Spleen (tissue), 11 donors: Measurements from ENCODE around the gene ATP2B2. TPM values are rescaled to one million over a fixed set of nuclear protein-coding genes. Genes with fewer than 3 reads are reported as not detected.

Experiments
- DNase-seq: peaks from one replicate; pipeline ENCODE4 v3.0.0-alpha.2; 2020
- H3K27ac ChIP-seq, 8 donors: fragments of 200-600 bp; sonication (generic) in 7 of 8; 1 replicate in 4 of 8; 2 replicates in 4 of 8; pipeline versions ENCODE4 v1.5.0 to v1.8.0; 2016 to 2021; ENCODE audit warnings: inconsistent platforms in 4 of 8, mild to moderate bottlenecking in 4 of 8, moderate library complexity in 1 of 8
- H3K27me3 ChIP-seq, 7 donors: fragments of 200-600 bp; sonication (generic) in 6 of 7; replicated peaks in 1 of 7; 1 replicate in 4 of 7; 2 replicates in 3 of 7; pipeline versions ENCODE4 v1.5.0 to v1.8.0; 2016 to 2021; ENCODE audit warnings: inconsistent platforms in 3 of 7, mild to moderate bottlenecking in 1 of 7
- H3K36me3 ChIP-seq, 6 donors: fragments of 200-600 bp; sonication (generic) in 5 of 6; 1 replicate in 4 of 6; 2 replicates in 2 of 6; pipeline versions ENCODE4 v1.5.0 to v1.8.0; 2016 to 2021; ENCODE audit warnings: inconsistent platforms in 2 of 6
- H3K4me1 ChIP-seq, 6 donors: fragments of 200-600 bp; sonication (generic) in 5 of 6; 1 replicate in 3 of 6; 2 replicates in 3 of 6; pipeline versions ENCODE4 v1.5.0 to v1.8.0; 2016 to 2021; ENCODE audit warnings: inconsistent platforms in 3 of 6
- H3K4me3 ChIP-seq, 8 donors: fragments of 200-600 bp; sonication (generic) in 7 of 8; 1 replicate in 4 of 8; 2 replicates in 4 of 8; pipeline versions ENCODE4 v1.5.0 to v1.8.0; 2016 to 2021; ENCODE audit warnings: inconsistent platforms in 4 of 8, mild to moderate bottlenecking in 4 of 8, moderate library complexity in 2 of 8
- H3K9me3 ChIP-seq, 8 donors: fragments of 200-600 bp; sonication (generic) in 7 of 8; 1 replicate in 4 of 8; 2 replicates in 4 of 8; pipeline versions ENCODE4 v1.5.0 to v1.8.0; 2016 to 2021; ENCODE audit warnings: inconsistent platforms in 4 of 8
- POLR2A ChIP-seq, 3 donors: fragments of 450-650 bp; IDR thresholded peaks; one replicate each; pipeline ENCODE4 v1.5.1; 2017; ENCODE audit warnings: antibody characterized with exemption in 3 of 3, mild to moderate bottlenecking in 1 of 3
- POLR2AphosphoS5 ChIP-seq, 3 donors: sonication (generic); formaldehyde crosslinking; IDR thresholded peaks; one replicate each; pipeline ENCODE4 v1.5.1; 2017; ENCODE audit warnings: antibody characterized with exemption in 3 of 3
- WGBS, 5 donors: extraction: QIAGEN DNeasy Blood & Tissue Kit in 3 of 5; methylation state at CpG; one replicate each; pipeline versions ENCODE4 v1.1.5 to v1.1.7; 2013 to 2018; 5-methylcytosine and 5-hydroxymethylcytosine counted together
- intact Hi-C: fragments of 100-400 bp; cut with DNase I; formaldehyde crosslinking; loops from one replicate; pipeline ENCODE4 v1.15.0; 2023; ENCODE audit warnings: low total_unique reads
- polyA plus RNA-seq, 3 donors: library from polyadenylated mRNA; stranded (reverse); fragments of 200-250 nt; gene quantifications; one replicate each; pipeline ENCODE4 v1.2.1, GENCODE V29; 2013
- total RNA-seq, 7 donors: library from RNA; depleted of rRNA in 3 of 7; stranded (reverse); fragments of >200 nt in 3 of 7; fragmentation: NEBNext Ultra II Directional in 4 of 7; extraction: Animal tissue kit (Norgen Biotek cat#: 25700) in 4 of 7; gene quantifications; one replicate each; pipeline versions ENCODE4 v1.1.0 to v1.2.1, GENCODE V29; 2016 to 2021
- TF ChIP-seq, protein P1 (sequence below), 11 experiments: fragments of 200-600 bp in 7 of 11; fragments of 450-650 bp in 4 of 11; sonication (generic) in 4 of 11; IDR thresholded peaks in 8 of 11; conservative IDR thresholded peaks in 3 of 11; 1 replicate in 7 of 11; 2 replicates in 4 of 11; pipeline versions ENCODE4 v1.4.0 to v1.8.0; 2016 to 2021; ENCODE audit warnings: antibody characterized with exemption in 11 of 11, inconsistent platforms in 4 of 11, mild to moderate bottlenecking in 1 of 11
- donor health status: healthy with polysubstance abuse.
- donor health status: DM: no; HTN: no; CAD: no; lungs with moderate emphysema.
- donor health status: DM: no; HTN: no; CAD: no.
- donor health status: Bipolar disorder and iron deficiency.
- donor health status: healthy.
- donor health status: DM: no; HTN: no; CAD: no.
- donor health status: DM: yes; HTN: yes; CAD: no.

ATP2B2 gene
- total and polyA plus RNA-seq, 10 donors: 0.02 to 1.5 (median 0.24) TPM; not detected in 2

GRCh38 chr3:10502185-10502880 is 3.1 kb downstream of the ATP2B2 start:
- peak; percentile 46 for DNase-seq
- H3K9me3 ChIP-seq: no peaks in the 10 kb centered on the region
- H3K27ac ChIP-seq: no peak overlapping the region
- no peaks in the 10 kb centered on the region for H3K36me3 ChIP-seq
- no peak overlapping the region for H3K4me3 ChIP-seq
- intact Hi-C loops: no loop called here
- peaks cover 0 to 17% (median 11%) of the 10 kb centered on the region in 6 donors for H3K4me1 ChIP-seq
- H3K27me3 ChIP-seq: peaks cover 0 to 48% (median 32%) of the 10 kb centered on the region in 7 donors
- TF ChIP-seq POLR2A (IDR thresholded peaks at IDR 0.05): no peak
- TF ChIP-seq, protein P1, sequence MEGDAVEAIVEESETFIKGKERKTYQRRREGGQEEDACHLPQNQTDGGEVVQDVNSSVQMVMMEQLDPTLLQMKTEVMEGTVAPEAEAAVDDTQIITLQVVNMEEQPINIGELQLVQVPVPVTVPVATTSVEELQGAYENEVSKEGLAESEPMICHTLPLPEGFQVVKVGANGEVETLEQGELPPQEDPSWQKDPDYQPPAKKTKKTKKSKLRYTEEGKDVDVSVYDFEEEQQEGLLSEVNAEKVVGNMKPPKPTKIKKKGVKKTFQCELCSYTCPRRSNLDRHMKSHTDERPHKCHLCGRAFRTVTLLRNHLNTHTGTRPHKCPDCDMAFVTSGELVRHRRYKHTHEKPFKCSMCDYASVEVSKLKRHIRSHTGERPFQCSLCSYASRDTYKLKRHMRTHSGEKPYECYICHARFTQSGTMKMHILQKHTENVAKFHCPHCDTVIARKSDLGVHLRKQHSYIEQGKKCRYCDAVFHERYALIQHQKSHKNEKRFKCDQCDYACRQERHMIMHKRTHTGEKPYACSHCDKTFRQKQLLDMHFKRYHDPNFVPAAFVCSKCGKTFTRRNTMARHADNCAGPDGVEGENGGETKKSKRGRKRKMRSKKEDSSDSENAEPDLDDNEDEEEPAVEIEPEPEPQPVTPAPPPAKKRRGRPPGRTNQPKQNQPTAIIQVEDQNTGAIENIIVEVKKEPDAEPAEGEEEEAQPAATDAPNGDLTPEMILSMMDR (IDR thresholded peaks at IDR 0.05 in 8 of 11, conservative IDR thresholded peaks at IDR 0.05 in 3 of 11): no peak
- TF ChIP-seq POLR2AphosphoS5 (IDR thresholded peaks at IDR 0.05): no peak
- 82 to 87% (median 82%) methylated on average over 10 to 12 of the region's 12 CpGs for WGBS, 5 donors

DNA sequence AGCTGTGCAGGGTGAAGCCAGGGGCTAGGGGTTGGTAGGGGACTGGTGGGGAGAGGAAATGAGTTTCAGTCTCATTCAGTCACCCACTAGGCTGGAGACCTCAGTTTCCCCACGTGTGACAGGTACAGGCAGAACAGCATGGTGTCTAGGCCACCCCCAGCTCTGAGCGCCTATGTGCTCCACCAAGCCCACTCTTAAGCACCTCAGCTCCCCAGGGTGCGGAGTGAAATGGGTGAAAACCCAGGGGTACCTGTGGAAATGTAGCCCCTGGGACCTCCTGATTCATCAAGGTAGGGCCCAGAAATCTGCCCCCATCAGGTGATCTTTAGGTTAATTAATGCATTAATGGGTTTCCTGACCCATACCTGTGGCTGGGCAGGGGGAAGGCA is 3.7 kb downstream of the ATP2B2 start:
- 68 to 79% (median 72%) methylated on average over 3 of the region's 3 CpGs for WGBS, 5 donors
- Histone ChIP-seq H3K4me3 (no peak overlapping the region), H3K27ac (no peak overlapping the region)

DNA sequence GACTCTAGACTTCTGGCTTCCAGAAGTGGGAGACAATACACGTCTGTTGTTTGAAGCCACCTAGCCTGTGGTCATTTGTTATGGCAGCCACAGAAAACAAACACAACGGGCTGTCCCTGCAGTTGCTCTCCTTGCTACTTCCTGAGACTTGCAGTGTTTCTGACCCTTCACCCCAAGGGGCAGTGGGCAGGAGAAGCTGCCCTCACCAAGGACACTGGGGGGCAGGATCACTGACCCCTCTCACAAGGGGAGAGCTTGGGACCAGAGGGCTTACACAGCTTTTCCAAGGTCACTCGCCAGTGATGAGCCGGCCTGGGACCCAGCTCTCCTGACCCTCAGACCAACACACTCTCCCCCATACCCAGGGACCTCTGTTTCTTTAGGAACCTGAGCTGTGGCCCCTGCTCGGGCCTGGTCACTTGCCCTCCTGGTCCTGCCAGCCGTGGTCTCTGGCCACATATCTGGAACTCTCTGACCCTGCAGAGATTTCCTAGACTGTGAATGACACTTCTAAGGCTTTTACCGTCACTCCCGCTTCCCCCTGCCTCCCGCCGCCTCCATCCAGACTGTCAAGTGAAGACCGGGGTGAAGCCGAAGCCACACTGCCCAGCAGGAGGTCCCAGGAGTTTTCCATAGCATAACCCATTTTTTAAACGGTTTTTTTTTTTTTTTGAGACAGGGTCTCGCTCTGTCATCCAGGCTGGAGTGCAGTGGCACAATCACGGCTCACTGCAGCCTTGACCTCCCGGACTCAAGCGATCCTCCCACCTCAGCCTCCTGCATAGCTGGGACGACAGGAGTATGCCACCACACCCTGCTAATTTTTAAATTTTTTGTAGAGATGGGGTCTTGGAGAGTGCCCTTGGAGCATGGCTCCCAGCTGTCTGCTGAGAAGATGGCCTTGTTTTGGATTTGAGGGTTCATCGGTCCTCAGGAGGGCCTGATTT is 4.4 kb downstream of the ATP2B2 start:
- intact Hi-C loops: no loop called here
- WGBS, 5 donors: 63 to 78% (median 73%) methylated on average over 19 of the region's 19 CpGs
- Histone ChIP-seq H3K9me3 (no peaks in the 10 kb centered on the region), H3K36me3 (no peaks in the 10 kb centered on the region), H3K27me3 (peaks cover 0 to 35% (median 26%) of the 10 kb centered on the region in 7 donors), H3K27ac (no peak overlapping the region), H3K4me3 (no peak overlapping the region), H3K4me1 (peaks cover 0 to 15% (median 10%) of the 10 kb centered on the region in 6 donors)
- peak; percentile 41 for DNase-seq
- no peak for TF ChIP-seq POLR2A (IDR thresholded peaks at IDR 0.05)
- TF ChIP-seq, protein P1 (IDR thresholded peaks at IDR 0.05 in 8 of 11, conservative IDR thresholded peaks at IDR 0.05 in 3 of 11): no peak
- no peak for TF ChIP-seq POLR2AphosphoS5 (IDR thresholded peaks at IDR 0.05)

More for the DNA sequence above, 3.7 kb downstream of the ATP2B2 start:
- intact Hi-C loops: no loop called here
- H3K9me3 ChIP-seq: no peaks in the 10 kb centered on the region
- H3K4me1 ChIP-seq: peaks cover 0 to 17% (median 11%) of the 10 kb centered on the region in 6 donors
- no peaks in the 10 kb centered on the region for H3K36me3 ChIP-seq
- no peak for TF ChIP-seq POLR2AphosphoS5 (IDR thresholded peaks at IDR 0.05)
- TF ChIP-seq, protein P1 (IDR thresholded peaks at IDR 0.05 in 8 of 11, conservative IDR thresholded peaks at IDR 0.05 in 3 of 11): no peak
- no peak for TF ChIP-seq POLR2A (IDR thresholded peaks at IDR 0.05)
- peak; percentile 43 for DNase-seq
- peaks cover 0 to 42% (median 32%) of the 10 kb centered on the region in 7 donors for H3K27me3 ChIP-seq
